Measurements from ENCODE around the gene ITGAD. TPM values are rescaled to one million over a fixed set of nuclear protein-coding genes. Genes with fewer than 3 reads are reported as not detected.
"Not testable (repeated sequence)": the region's sequence is repeated elsewhere in the genome, so short reads cannot be mapped to it uniquely, and the experiment has no call there.

Gene ITGAD
- polyA plus RNA-seq, 3 donors: 0.04 TPM; not detected in 2

DNA sequence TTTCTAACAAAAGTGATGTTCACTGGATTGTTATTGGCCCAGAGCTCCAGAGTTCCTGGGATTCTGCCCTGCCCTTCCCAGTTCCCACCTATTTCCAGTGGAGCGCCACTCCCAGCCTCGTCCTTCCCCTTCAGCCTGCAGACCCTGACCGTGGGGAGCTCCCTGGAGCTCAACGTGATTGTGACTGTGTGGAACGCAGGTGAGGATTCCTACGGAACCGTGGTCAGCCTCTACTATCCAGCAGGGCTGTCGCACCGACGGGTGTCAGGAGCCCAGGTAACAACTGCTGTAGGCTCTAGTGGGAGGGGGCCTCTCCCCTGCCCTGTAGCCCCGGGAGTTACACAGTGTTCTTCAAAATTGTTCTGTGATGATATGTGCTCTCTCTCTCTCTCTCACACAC is 23.2 kb downstream of the ITGAD start:
- H3K4me1 ChIP-seq (ENCODE audit: control insufficient read depth in 1 of 2, insufficient read depth in 2 of 2, low read length in 2 of 2): no peaks in the 10 kb centered on the region
- H3K9ac ChIP-seq (ENCODE audit: insufficient read depth, low read length, poor library complexity, severe bottlenecking): no peak overlapping the region
- H3K79me2 ChIP-seq (ENCODE audit: insufficient read depth, low read length): no peaks in the 10 kb centered on the region
- no peaks in the 10 kb centered on the region for H3K9me3 ChIP-seq (replicated peaks in 1 of 2; ENCODE audit: control insufficient read depth in 1 of 2, insufficient read depth in 1 of 2, low read length in 2 of 2)
- WGBS (ENCODE audit: insufficient coverage): 90% methylated on average over 4 of the region's 11 CpGs
- H3K4me1 Mint-ChIP-seq: peaks cover 3% of the 10 kb centered on the region
- H3K9me3 Mint-ChIP-seq: peaks cover 0 to 3% (median 0%) of the 10 kb centered on the region in 7 donors
- no peaks in the 10 kb centered on the region for H4K20me1 ChIP-seq (ENCODE audit: insufficient read depth, low read length)
- no peaks in the 10 kb centered on the region for H3K36me3 ChIP-seq (replicated peaks in 1 of 2; ENCODE audit: control insufficient read depth in 1 of 2, insufficient read depth in 2 of 2, low read length in 2 of 2)
- H3K36me3 Mint-ChIP-seq: no peaks in the 10 kb centered on the region
- H3K4me2 ChIP-seq (replicated peaks; ENCODE audit: extremely low read depth, low read length, poor library complexity, severe bottlenecking): no peak overlapping the region
- peaks cover 2 to 11% (median 7%) of the 10 kb centered on the region in 3 donors for H3K27me3 Mint-ChIP-seq (ENCODE audit: low read depth in 3 of 3)
- H3K27ac ChIP-seq (ENCODE audit: low read depth in 1 of 2, low read length in 2 of 2): no peak overlapping the region
- H3K27me3 ChIP-seq (ENCODE audit: control insufficient read depth in 2 of 2, insufficient read depth in 2 of 2, low read length in 2 of 2): no peaks in the 10 kb centered on the region
- intact Hi-C loops (cut with micrococcal nuclease): no loop called here
- TF ChIP-seq, protein P1, sequence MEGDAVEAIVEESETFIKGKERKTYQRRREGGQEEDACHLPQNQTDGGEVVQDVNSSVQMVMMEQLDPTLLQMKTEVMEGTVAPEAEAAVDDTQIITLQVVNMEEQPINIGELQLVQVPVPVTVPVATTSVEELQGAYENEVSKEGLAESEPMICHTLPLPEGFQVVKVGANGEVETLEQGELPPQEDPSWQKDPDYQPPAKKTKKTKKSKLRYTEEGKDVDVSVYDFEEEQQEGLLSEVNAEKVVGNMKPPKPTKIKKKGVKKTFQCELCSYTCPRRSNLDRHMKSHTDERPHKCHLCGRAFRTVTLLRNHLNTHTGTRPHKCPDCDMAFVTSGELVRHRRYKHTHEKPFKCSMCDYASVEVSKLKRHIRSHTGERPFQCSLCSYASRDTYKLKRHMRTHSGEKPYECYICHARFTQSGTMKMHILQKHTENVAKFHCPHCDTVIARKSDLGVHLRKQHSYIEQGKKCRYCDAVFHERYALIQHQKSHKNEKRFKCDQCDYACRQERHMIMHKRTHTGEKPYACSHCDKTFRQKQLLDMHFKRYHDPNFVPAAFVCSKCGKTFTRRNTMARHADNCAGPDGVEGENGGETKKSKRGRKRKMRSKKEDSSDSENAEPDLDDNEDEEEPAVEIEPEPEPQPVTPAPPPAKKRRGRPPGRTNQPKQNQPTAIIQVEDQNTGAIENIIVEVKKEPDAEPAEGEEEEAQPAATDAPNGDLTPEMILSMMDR (IDR thresholded peaks at IDR 0.05): no peak
- DNase-seq: no peak
- peak overlapping the region in 1 of 7 donors; percentile 36 for H3K27ac Mint-ChIP-seq
- H3K4me3 ChIP-seq (replicated peaks in 1 of 3; ENCODE audit: low read depth in 2 of 3, low read length in 3 of 3): no peak overlapping the region
- no peak overlapping the region for H3K4me3 Mint-ChIP-seq
- no peak overlapping the region for H2AFZ ChIP-seq (ENCODE audit: insufficient read depth, low read depth, low read length, poor library complexity, severe bottlenecking)

DNA sequence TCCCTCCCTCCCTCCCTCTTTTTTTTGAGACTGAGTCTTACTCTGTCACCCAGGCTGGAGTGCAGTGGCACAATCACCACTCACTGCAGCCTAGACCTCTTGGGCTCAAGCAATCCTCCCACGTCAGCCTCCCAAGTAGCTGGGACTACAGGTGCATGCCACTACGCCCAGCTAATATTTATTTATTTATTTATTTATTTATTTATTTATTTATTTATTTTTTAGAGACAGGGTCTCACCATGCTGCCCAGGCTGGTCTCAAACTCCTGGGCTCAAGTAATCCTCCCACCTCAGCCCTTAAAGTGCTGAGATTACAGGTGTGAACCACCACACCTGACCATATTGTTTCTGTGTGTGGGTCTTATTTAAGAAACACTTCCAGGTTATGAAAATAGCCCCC is 23.9 kb downstream of the ITGAD start:
- H3K27me3 ChIP-seq (ENCODE audit: control insufficient read depth in 2 of 2, insufficient read depth in 2 of 2, low read length in 2 of 2); H3K4me3 ChIP-seq (replicated peaks in 1 of 3; ENCODE audit: low read depth in 2 of 3, low read length in 3 of 3); H3K4me2 ChIP-seq (replicated peaks; ENCODE audit: extremely low read depth, low read length, poor library complexity, severe bottlenecking); H3K9ac ChIP-seq (ENCODE audit: insufficient read depth, low read length, poor library complexity, severe bottlenecking); H3K9me3 ChIP-seq (replicated peaks in 1 of 2; ENCODE audit: control insufficient read depth in 1 of 2, insufficient read depth in 1 of 2, low read length in 2 of 2); H3K36me3 Mint-ChIP-seq; H3K27me3 Mint-ChIP-seq (ENCODE audit: low read depth in 3 of 3); DNase-seq; H3K36me3 ChIP-seq (replicated peaks in 1 of 2; ENCODE audit: control insufficient read depth in 1 of 2, insufficient read depth in 2 of 2, low read length in 2 of 2); H2AFZ ChIP-seq (ENCODE audit: insufficient read depth, low read depth, low read length, poor library complexity, severe bottlenecking); H3K4me1 Mint-ChIP-seq; H3K27ac Mint-ChIP-seq; H3K27ac ChIP-seq (ENCODE audit: low read depth in 1 of 2, low read length in 2 of 2); H4K20me1 ChIP-seq (ENCODE audit: insufficient read depth, low read length); H3K79me2 ChIP-seq (ENCODE audit: insufficient read depth, low read length); H3K4me1 ChIP-seq (ENCODE audit: control insufficient read depth in 1 of 2, insufficient read depth in 2 of 2, low read length in 2 of 2); H3K4me3 Mint-ChIP-seq; H3K9me3 Mint-ChIP-seq; intact Hi-C loops (cut with micrococcal nuclease): not testable (repeated sequence)
- WGBS (ENCODE audit: insufficient coverage): no CpG with 5 or more reads among the region's 2 CpGs

All from CD14-positive monocyte (primary cell).